ENCODE measurements around the gene POLN.

POLN gene

DNA sequence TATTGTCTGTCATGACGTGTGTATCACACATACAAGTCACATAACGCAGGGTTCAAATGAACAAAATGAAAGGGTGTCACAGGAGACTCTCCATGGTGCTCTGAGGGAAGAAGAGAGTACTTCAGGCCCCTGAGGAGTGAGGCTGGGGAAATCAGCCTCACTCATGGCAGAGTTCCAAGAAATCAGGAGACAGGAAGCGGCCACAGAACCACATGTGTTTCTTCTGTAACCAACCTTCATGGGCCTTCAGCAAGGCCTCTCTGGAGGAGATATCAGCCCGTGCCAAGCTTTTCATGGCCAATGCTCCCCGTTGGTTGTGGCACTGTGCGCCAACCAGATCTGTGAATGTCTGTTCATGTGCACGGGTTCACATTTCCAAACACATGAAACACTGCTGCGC is 106.8 kb downstream of the POLN start:
- Histone ChIP-seq H3K4me2 (ENCODE audit: low read depth, low read length, poor library complexity, severe bottlenecking) (no peak overlapping the region), H3F3A (ENCODE audit: low read depth) (no peaks in the 10 kb centered on the region), H3K9me3 (ENCODE audit: insufficient read depth, low read depth, low read length) (peaks cover 14% of the 10 kb centered on the region; the same call in 1 of the 2 replicates), H3K9ac (ENCODE audit: low read depth, low read length, poor library complexity, severe bottlenecking) (no peak overlapping the region), H3K27me3 (ENCODE audit: insufficient read depth, low read length, poor library complexity, severe bottlenecking) (no peaks in the 10 kb centered on the region), H3K36me3 (ENCODE audit: insufficient read depth, low read length) (no peaks in the 10 kb centered on the region), H3K79me2 (ENCODE audit: insufficient read depth, low read length) (no peaks in the 10 kb centered on the region), H3K4me1 (ENCODE audit: insufficient read depth, low read length, poor library complexity, severe bottlenecking) (peaks cover 3% of the 10 kb centered on the region), H3K9me2 (replicated peaks; ENCODE audit: low read depth, low read length) (no peaks in the 10 kb centered on the region), H3K4me3 (ENCODE audit: low read length, poor library complexity, severe bottlenecking) (no peak overlapping the region), H2AFZ (ENCODE audit: low read length) (no peak overlapping the region), H4K20me1 (ENCODE audit: insufficient read depth, low read length, poor library complexity, severe bottlenecking) (no peaks in the 10 kb centered on the region)
- TF ChIP-seq EZH2phosphoT487 (IDR thresholded peaks at IDR 0.05; ENCODE audit: borderline replicate concordance) = no peak
- TF ChIP-seq, protein P1, sequence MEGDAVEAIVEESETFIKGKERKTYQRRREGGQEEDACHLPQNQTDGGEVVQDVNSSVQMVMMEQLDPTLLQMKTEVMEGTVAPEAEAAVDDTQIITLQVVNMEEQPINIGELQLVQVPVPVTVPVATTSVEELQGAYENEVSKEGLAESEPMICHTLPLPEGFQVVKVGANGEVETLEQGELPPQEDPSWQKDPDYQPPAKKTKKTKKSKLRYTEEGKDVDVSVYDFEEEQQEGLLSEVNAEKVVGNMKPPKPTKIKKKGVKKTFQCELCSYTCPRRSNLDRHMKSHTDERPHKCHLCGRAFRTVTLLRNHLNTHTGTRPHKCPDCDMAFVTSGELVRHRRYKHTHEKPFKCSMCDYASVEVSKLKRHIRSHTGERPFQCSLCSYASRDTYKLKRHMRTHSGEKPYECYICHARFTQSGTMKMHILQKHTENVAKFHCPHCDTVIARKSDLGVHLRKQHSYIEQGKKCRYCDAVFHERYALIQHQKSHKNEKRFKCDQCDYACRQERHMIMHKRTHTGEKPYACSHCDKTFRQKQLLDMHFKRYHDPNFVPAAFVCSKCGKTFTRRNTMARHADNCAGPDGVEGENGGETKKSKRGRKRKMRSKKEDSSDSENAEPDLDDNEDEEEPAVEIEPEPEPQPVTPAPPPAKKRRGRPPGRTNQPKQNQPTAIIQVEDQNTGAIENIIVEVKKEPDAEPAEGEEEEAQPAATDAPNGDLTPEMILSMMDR (conservative IDR thresholded peaks at IDR 0.05; ENCODE audit: low read length) = no peak

DNA sequence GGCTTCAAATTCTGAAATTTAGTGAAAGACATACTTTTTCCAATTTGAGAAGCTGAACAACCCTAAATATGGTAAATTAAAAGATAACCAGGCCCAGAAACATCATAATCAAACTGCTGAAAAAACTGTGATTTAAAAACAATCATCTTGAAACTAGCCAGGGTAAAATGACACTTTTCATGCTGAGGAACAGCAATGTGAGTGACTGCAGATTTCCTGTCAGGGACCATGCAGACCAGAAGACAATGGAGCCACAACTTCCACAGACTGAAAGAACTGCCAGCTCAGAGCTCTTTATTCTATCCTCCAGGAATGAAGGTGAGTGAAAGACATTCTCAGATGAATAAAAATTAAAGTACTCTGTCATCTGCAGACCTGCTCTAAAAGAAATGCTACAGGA is 109.5 kb downstream of the POLN start:
- no peaks in the 10 kb centered on the region for H3K36me3 ChIP-seq (ENCODE audit: insufficient read depth, low read length)
- H3K4me1 ChIP-seq (ENCODE audit: insufficient read depth, low read length, poor library complexity, severe bottlenecking) = peaks cover 3% of the 10 kb centered on the region
- H4K20me1 ChIP-seq (ENCODE audit: insufficient read depth, low read length, poor library complexity, severe bottlenecking) = no peaks in the 10 kb centered on the region
- no peak overlapping the region for H3K4me2 ChIP-seq (ENCODE audit: low read depth, low read length, poor library complexity, severe bottlenecking)
- no peak overlapping the region for H2AFZ ChIP-seq (ENCODE audit: low read length)
- H3F3A ChIP-seq (ENCODE audit: low read depth) = no peaks in the 10 kb centered on the region
- H3K9me3 ChIP-seq (ENCODE audit: insufficient read depth, low read depth, low read length) = peaks cover 14% of the 10 kb centered on the region; the same call in 1 of the 2 replicates
- H3K9me2 ChIP-seq (replicated peaks; ENCODE audit: low read depth, low read length) = no peaks in the 10 kb centered on the region
- no peak overlapping the region for H3K9ac ChIP-seq (ENCODE audit: low read depth, low read length, poor library complexity, severe bottlenecking)
- H3K79me2 ChIP-seq (ENCODE audit: insufficient read depth, low read length) = no peaks in the 10 kb centered on the region
- no peak for TF ChIP-seq EZH2phosphoT487 (IDR thresholded peaks at IDR 0.05; ENCODE audit: borderline replicate concordance)
- TF ChIP-seq, protein P1 (conservative IDR thresholded peaks at IDR 0.05; ENCODE audit: low read length) = no peak
- no peaks in the 10 kb centered on the region for H3K27me3 ChIP-seq (ENCODE audit: insufficient read depth, low read length, poor library complexity, severe bottlenecking)
- H3K4me3 ChIP-seq (ENCODE audit: low read length, poor library complexity, severe bottlenecking) = no peak overlapping the region

DNA sequence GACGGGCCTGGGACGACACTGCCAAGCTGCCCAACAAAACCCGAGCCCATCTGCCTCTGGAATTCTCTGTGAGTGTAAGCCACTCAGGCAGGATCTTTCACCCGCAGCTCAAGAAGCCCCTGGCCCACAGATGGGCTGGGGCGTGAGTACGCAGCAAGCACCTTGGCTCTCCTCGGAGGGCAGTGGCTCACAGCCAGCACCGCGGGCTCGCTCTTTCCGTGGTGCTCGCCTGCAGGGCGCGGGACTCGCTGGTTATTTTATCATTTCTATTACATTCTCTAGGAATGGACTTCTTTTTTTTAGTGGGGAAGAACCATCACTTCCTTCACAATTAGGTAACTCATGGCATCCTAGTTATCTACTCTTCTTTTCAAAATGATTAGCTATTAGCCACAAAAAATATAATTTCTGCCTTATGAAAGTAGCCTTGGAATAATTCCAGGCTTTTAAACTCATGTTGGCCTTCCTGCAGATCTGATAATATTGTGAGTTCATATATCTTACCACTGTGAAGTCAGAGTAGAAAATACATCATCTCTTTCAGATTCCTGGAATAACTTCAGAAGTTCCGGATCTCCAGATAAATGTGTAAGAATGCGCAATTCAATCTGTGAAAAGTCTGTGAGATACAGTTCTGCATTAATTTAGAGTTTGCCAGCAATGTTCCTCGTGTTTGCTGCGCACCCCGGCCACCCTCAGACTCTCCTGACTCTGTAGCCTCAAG is 114.2 kb downstream of the POLN start:
- no peak overlapping the region for H2AFZ ChIP-seq (ENCODE audit: low read length)

More for the DNA sequence above, 114.2 kb downstream of the POLN start:
- peaks cover 14% of the 10 kb centered on the region; the same call in 1 of the 2 replicates for H3K9me3 ChIP-seq (ENCODE audit: insufficient read depth, low read depth, low read length)
- H3K27me3 ChIP-seq (ENCODE audit: insufficient read depth, low read length, poor library complexity, severe bottlenecking) = no peaks in the 10 kb centered on the region
- H3K79me2 ChIP-seq (ENCODE audit: insufficient read depth, low read length) = no peaks in the 10 kb centered on the region
- H3F3A ChIP-seq (ENCODE audit: low read depth) = no peaks in the 10 kb centered on the region
- H3K4me3 ChIP-seq (ENCODE audit: low read length, poor library complexity, severe bottlenecking) = no peak overlapping the region
- H3K36me3 ChIP-seq (ENCODE audit: insufficient read depth, low read length) = no peaks in the 10 kb centered on the region
- H3K4me2 ChIP-seq (ENCODE audit: low read depth, low read length, poor library complexity, severe bottlenecking) = no peak overlapping the region
- no peak overlapping the region for H3K9ac ChIP-seq (ENCODE audit: low read depth, low read length, poor library complexity, severe bottlenecking)
- TF ChIP-seq, protein P1 (conservative IDR thresholded peaks at IDR 0.05; ENCODE audit: low read length) = no peak
- no peak for TF ChIP-seq EZH2phosphoT487 (IDR thresholded peaks at IDR 0.05; ENCODE audit: borderline replicate concordance)
- no peaks in the 10 kb centered on the region for H4K20me1 ChIP-seq (ENCODE audit: insufficient read depth, low read length, poor library complexity, severe bottlenecking)
- no peaks in the 10 kb centered on the region for H3K4me1 ChIP-seq (ENCODE audit: insufficient read depth, low read length, poor library complexity, severe bottlenecking)
- H3K9me2 ChIP-seq (replicated peaks; ENCODE audit: low read depth, low read length) = no peaks in the 10 kb centered on the region

Data from Loucy (cell line).